Epithelial cell of esophagus (primary cell): Measurements from ENCODE around the gene PAGR1.
A peak's percentile ranks its signal among the peaks of the same experiment; 100 is the strongest.
"Not testable (repeated sequence)": the region's sequence is repeated elsewhere in the genome, so short reads cannot be mapped to it uniquely, and the experiment has no call there.

Source experiments
- DNase-seq: peaks from one replicate; pipeline ENCODE4 v3.0.0; 2010; ENCODE audit warnings: low read depth
- H3K4me3 ChIP-seq: 2 replicates; pipeline ENCODE4 v1.5.1; 2011; ENCODE audit warnings: mild to moderate bottlenecking, low read length, control low read depth
- CTCF ChIP-seq: IDR thresholded peaks from 2 replicates; pipeline ENCODE4 v1.5.1; 2011; ENCODE audit warnings: low read depth, mild to moderate bottlenecking, low read length, control low read depth, inconsistent platforms; ENCODE audit not compliant: insufficient read depth; ENCODE audit errors: missing control alignments

The PAGR1 gene

GRCh38 chr16:29821643-29822115, 5.7 kb downstream of the PAGR1 start:
- peak; percentile 78 for DNase-seq
- no peak for TF ChIP-seq CTCF
- H3K4me3 ChIP-seq: peak overlapping the region; percentile 92

GRCh38 chr16:29824589-29825144, 8.7 kb downstream of the PAGR1 start:
- TF ChIP-seq CTCF: no peak
- DNase-seq: peak; percentile 36
- H3K4me3 ChIP-seq: no peak overlapping the region

GRCh38 chr16:29825145-29826044, 9.4 kb downstream of the PAGR1 start:
- no peak overlapping the region for H3K4me3 ChIP-seq
- no peak for TF ChIP-seq CTCF
- no peak for DNase-seq

GRCh38 chr16:29826342-29826695, 10.4 kb downstream of the PAGR1 start:
- TF ChIP-seq CTCF: no peak
- no peak overlapping the region for H3K4me3 ChIP-seq
- no peak for DNase-seq

- DNase-seq: no peak
- H3K4me3 ChIP-seq: no peak overlapping the region
- TF ChIP-seq CTCF: no peak
Observed at GRCh38 chr16:29830774-29831173, 14.8 kb downstream of the PAGR1 start.

- no peak overlapping the region for H3K4me3 ChIP-seq
- DNase-seq: no peak
- TF ChIP-seq CTCF: no peak
Observed at GRCh38 chr16:29831490-29831889, 15.5 kb downstream of the PAGR1 start.

- not testable (repeated sequence) for H3K4me3 ChIP-seq, DNase-seq
Observed at GRCh38 chr16:29833219-29833618, 17.3 kb downstream of the PAGR1 start.
